GM12878 (cell line): ENCODE data around the gene ARID3A. TPM values are rescaled to one million over a fixed set of nuclear protein-coding genes. Genes with fewer than 3 reads are reported as not detected.

ENCODE experiments used
- CEBPB ChIP-seq, 2 experiments: fragments of 150-350 bp in 1 of 2; IDR thresholded peaks; 2 replicates each; pipeline ENCODE4 v1.6.1; 2012 to 2014; ENCODE audit warnings: low read depth in 2 of 2, low read length in 2 of 2, borderline replicate concordance in 1 of 2, inconsistent platforms in 1 of 2
- CHD2 ChIP-seq: IDR thresholded peaks from 2 replicates; pipeline ENCODE4 v1.6.1; 2011; ENCODE audit warnings: low read depth, low read length, improper control_type of control experiment, borderline replicate concordance
- DPF2 ChIP-seq: fragments of 450-650 bp; IDR thresholded peaks from 2 replicates; pipeline ENCODE4 v1.6.1; 2017; ENCODE audit warnings: mild to moderate bottlenecking
- E2F8 ChIP-seq: fragments of 450-650 bp; IDR thresholded peaks from 2 replicates; pipeline ENCODE4 v1.6.1; 2018; ENCODE audit warnings: mild to moderate bottlenecking, low read depth, moderate library complexity; ENCODE audit not compliant: partially characterized antibody
- E4F1 ChIP-seq: fragments of 450-650 bp; IDR thresholded peaks from 2 replicates; pipeline ENCODE4 v1.6.1; 2018; ENCODE audit warnings: borderline replicate concordance, mild to moderate bottlenecking; ENCODE audit not compliant: partially characterized antibody
- ELK1 ChIP-seq: IDR thresholded peaks from 2 replicates; pipeline ENCODE4 v1.6.1; 2012; ENCODE audit warnings: low read depth, low read length, improper control_type of control experiment
- MEF2A ChIP-seq: IDR thresholded peaks from 2 replicates; pipeline ENCODE4 v1.6.1; 2011; ENCODE audit warnings: low read depth, mild to moderate bottlenecking, low read length, moderate library complexity; ENCODE audit not compliant: insufficient read depth
- NFYB ChIP-seq: IDR thresholded peaks from 2 replicates; pipeline ENCODE4 v1.6.1; 2011; ENCODE audit warnings: low read depth, mild to moderate bottlenecking, low read length, improper control_type of control experiment, moderate library complexity; ENCODE audit not compliant: insufficient read depth
- PAX8 ChIP-seq: fragments of 450-650 bp; IDR thresholded peaks from 2 replicates; pipeline ENCODE4 v1.6.1; 2017; ENCODE audit warnings: mild to moderate bottlenecking, moderate library complexity
- PML ChIP-seq: IDR thresholded peaks from 2 replicates; pipeline ENCODE4 v1.6.1; 2012; ENCODE audit warnings: low read length, inconsistent platforms
- POLR2A ChIP-seq: IDR thresholded peaks from 2 replicates; pipeline ENCODE4 v1.6.1; 2011; ENCODE audit warnings: low read depth, mild to moderate bottlenecking, low read length
- RELA ChIP-seq: fragments of 450-650 bp; IDR thresholded peaks from 2 replicates; pipeline ENCODE4 v1.8.0; 2014; ENCODE audit warnings: borderline replicate concordance; ENCODE audit not compliant: partially characterized antibody
- SMARCA5 ChIP-seq: fragments of 450-650 bp; IDR thresholded peaks from 2 replicates; pipeline ENCODE4 v1.6.1; 2017; ENCODE audit warnings: mild to moderate bottlenecking
- SPI1 ChIP-seq: IDR thresholded peaks from 2 replicates; pipeline ENCODE4 v1.6.1; 2011; ENCODE audit warnings: low read depth, mild to moderate bottlenecking, low read length, moderate library complexity, borderline replicate concordance; ENCODE audit not compliant: insufficient read depth
- TCF3 ChIP-seq: IDR thresholded peaks from 2 replicates; pipeline ENCODE4 v1.6.1; 2012; ENCODE audit warnings: low read depth, mild to moderate bottlenecking, low read length, borderline replicate concordance; ENCODE audit not compliant: insufficient read depth
- USF1 ChIP-seq: IDR thresholded peaks from 2 replicates; pipeline ENCODE4 v1.6.1; 2011; ENCODE audit warnings: borderline replicate concordance, low read depth, mild to moderate bottlenecking, moderate library complexity, mixed read lengths, low read length; ENCODE audit not compliant: insufficient read depth; ENCODE audit errors: extremely low read length
- ZNF207 ChIP-seq: fragments of 450-650 bp; IDR thresholded peaks from 2 replicates; pipeline ENCODE4 v1.6.1; 2014; ENCODE audit warnings: antibody characterized with exemption, mild to moderate bottlenecking, borderline replicate concordance
- polyA plus RNA-seq, 11 experiments: library from polyadenylated mRNA; depleted of rRNA in 4 of 11; unstranded in 6 of 11; stranded (reverse) in 5 of 11; fragments of >200 nt; fragmentation: Nextera tagmentation in 4 of 11; fragmentation: Illumina TruSeq in 1 of 11; extraction: Ambion mirVana in 4 of 11; extraction: Trizol in 1 of 11; gene quantifications; 1 replicate in 1 of 11; 2 replicates in 10 of 11; pipeline versions ENCODE4 v1.2.1 to v1.2.3, GENCODE V29; 2011 to 2016; ENCODE audit warnings: inconsistent platforms in 2 of 11, missing spikeins in 2 of 11, low read depth in 1 of 11
- total RNA-seq, 4 experiments: library from RNA; depleted of rRNA in 3 of 4; stranded (reverse); fragments of >200 nt in 3 of 4; fragmentation: Illumina TruSeq in 1 of 4; extraction: Trizol in 1 of 4; gene quantifications; 2 replicates each; pipeline versions ENCODE4 v1.2.1 to v1.2.3, GENCODE V29; 2013 to 2021

ARID3A gene
- total and polyA plus RNA-seq, 10 of the 15 experiments (the other 5 are each of a cell fraction or from before 2014, with no cell fraction given): 0.76 to 70.0 (median 16.7) TPM

- TF ChIP-seq E2F8 (no peak), SMARCA5 (peak; percentile 100), ZNF207 (peak; percentile 78; the same call in 1 of the 2 replicates), E4F1 (no peak), DPF2 (peak; percentile 97), MEF2A (peak; percentile 11; the same call in 1 of the 2 replicates), PML (0 out of 2 replicates have a peak, but pooled peaks have one; percentile 65), POLR2A (peak; percentile 71), RELA (peak; percentile 29), USF1 (peak; percentile 23), NFYB (0 out of 2 replicates have a peak, but pooled peaks have one; percentile 11), ELK1 (0 out of 2 replicates have a peak, but pooled peaks have one; percentile 32), TCF3 (0 out of 2 replicates have a peak, but pooled peaks have one; percentile 54), SPI1 (no peak), CHD2 (peak; percentile 54; the same call in 1 of the 2 replicates), PAX8 (no peak), CEBPB (IDR thresholded peaks at IDR 0.05; ENCODE audit: borderline replicate concordance in 1 of 2, low read depth in 2 of 2, low read length in 2 of 2) (no peak)
Observed at GRCh38 chr19:954672-955494, 29.0 kb downstream of the ARID3A start (continued).
